Lower leg skin (tissue), 4 donors: Measurements from ENCODE around the gene GABRB2. TPM values are rescaled to one million over a fixed set of nuclear protein-coding genes. Genes with fewer than 3 reads are reported as not detected.

Source experiments
- DNase-seq, 2 donors: peaks; one replicate each; pipeline ENCODE4 v3.0.0-alpha.2; 2019; ENCODE audit warnings: low spot score in 2 of 2
- H3K4me3 ChIP-seq: fragments of 200-600 bp; sonication (generic); 2 replicates; pipeline ENCODE4 v1.5.1; 2017; ENCODE audit warnings: mild to moderate bottlenecking, low read depth; ENCODE audit not compliant: poor library complexity, severe bottlenecking
- CTCF ChIP-seq, 3 donors: fragments of 450-650 bp; IDR thresholded peaks; one replicate each; pipeline ENCODE4 v1.5.1; 2016; ENCODE audit warnings: antibody characterized with exemption in 3 of 3, mild to moderate bottlenecking in 3 of 3, moderate library complexity in 2 of 3
- POLR2A ChIP-seq, 2 donors: fragments of 450-650 bp; IDR thresholded peaks; one replicate each; pipeline ENCODE4 v1.6.1; 2016 to 2017; ENCODE audit warnings: antibody characterized with exemption in 2 of 2, mild to moderate bottlenecking in 1 of 2, moderate library complexity in 1 of 2
- WGBS, 2 donors: methylation state at CpG; one replicate each; pipeline ENCODE4 v1.1.5; 2018; 5-methylcytosine and 5-hydroxymethylcytosine counted together
- intact Hi-C: fragments of 100-400 bp; cut with DNase I; formaldehyde crosslinking; loops from one replicate; pipeline ENCODE4 v1.15.0; 2023; ENCODE audit warnings: low total_unique reads
- total RNA-seq, 4 donors: library from RNA; depleted of rRNA; stranded (reverse); fragments of >200 nt; gene quantifications; one replicate each; pipeline ENCODE4 v1.1.0, GENCODE V29; 2016

Gene GABRB2
- total RNA-seq, 4 donors from 2014 or later: 0.19 to 0.67 (median 0.45) TPM; not detected in 1

DNA sequence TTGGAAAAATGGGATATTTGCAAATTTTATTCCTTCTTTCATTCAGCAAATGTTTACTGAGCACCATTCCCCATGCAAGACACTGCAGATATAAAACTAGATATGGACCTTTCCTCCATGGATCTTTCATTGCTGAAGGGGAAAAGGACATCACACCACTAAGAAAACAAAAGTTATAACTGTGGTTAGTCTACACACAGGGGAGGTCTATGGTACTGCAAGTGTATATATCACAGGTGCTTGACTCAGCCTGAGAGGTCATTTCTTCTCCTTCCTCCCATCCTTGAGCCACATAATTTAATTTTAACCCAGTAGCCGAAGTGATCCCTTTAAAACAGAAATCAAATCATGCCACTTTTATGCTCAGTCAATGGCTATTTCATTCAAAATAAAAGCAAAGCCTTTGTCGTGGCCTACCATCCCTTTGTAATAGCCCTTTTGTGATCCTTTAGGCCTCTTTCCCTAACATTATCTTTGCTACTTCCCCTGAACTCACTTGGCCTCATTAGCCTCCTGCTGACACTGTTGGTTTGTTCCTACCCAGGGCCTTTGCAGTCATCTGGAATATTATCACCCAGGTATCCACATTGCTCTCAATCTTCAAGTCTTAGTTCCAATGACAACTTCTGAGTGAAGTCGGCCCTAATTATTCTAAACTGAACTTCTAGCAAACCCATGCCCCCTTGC lies 213.2 kb downstream of the GABRB2 start:
- 71 to 73% methylated on average over 3 of the region's 3 CpGs for WGBS, 2 donors
- no peak for DNase-seq
- H3K4me3 ChIP-seq: no peak overlapping the region
- no peak for TF ChIP-seq CTCF (IDR thresholded peaks at IDR 0.05)
- TF ChIP-seq POLR2A (IDR thresholded peaks at IDR 0.05): no peak
- intact Hi-C loops: no loop called here

DNA sequence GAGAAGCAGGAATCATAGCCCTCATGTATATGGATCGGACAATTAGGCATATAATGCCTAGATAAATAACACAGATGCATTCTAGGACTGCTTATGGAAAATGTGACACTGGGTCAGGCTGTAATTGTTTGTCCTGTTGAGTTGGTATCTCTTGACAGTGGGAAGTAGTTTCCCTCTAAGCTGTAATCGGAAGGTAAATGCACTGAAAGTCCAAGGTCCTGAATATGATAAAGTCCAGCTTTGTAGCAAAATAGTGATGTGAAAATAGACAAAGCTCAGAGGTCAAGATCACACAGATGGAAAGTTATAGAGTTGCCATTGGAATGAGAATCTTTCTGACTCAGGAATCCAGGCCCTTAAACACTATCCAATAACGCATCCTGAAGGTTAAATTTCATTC lies 214.2 kb downstream of the GABRB2 start:
- no peak overlapping the region for H3K4me3 ChIP-seq
- WGBS, 2 donors: 88 to 89% methylated on average over 3 of the region's 3 CpGs
- intact Hi-C loops: no loop called here
- DNase-seq: no peak
- no peak for TF ChIP-seq POLR2A (IDR thresholded peaks at IDR 0.05)
- no peak for TF ChIP-seq CTCF (IDR thresholded peaks at IDR 0.05)

DNA sequence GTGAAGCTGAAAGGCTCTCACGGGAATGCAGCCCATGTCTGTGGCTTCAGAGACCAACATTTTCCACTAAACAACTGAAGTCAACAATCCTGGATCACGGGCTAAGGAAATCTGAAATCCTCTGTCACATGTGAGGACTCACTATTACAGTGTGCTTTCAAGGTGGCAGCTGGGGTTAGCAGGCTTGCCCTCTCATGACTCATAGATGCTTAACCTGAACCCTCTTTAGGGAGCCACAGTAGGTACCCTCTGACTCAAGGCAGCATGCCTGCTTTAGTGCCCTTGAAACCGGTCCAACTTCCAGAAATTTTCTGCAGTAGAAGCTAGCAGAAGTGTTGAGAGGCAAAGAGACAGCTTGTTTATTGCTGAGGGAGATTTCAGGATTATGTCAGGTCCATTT lies 232.5 kb downstream of the GABRB2 start:
- no peak for DNase-seq
- no peak for TF ChIP-seq POLR2A (IDR thresholded peaks at IDR 0.05)
- TF ChIP-seq CTCF (IDR thresholded peaks at IDR 0.05): no peak
- intact Hi-C loops: no loop called here
- 64 to 68% methylated on average over 3 of the region's 3 CpGs for WGBS, 2 donors
- no peak overlapping the region for H3K4me3 ChIP-seq

DNA sequence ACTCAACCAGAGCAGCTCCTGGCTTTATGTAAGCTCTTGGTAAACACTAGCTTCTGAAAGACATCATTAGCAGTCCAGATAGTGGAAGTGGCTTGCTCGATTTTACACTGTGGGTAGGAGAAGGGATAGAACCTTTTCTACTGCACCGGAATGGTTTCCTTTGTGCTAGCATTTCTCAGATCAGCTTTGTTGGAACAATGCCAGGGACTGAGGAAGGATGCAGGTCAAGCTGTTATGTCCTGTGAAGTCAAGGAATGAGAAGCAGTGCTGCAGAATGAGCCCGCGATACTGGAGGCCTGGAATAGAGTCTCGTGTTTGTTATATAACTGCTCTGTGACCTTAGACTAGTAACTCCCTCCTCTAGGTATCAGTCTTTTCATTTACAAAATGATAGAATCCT lies 233.6 kb downstream of the GABRB2 start:
- no peak overlapping the region for H3K4me3 ChIP-seq
- intact Hi-C loops: no loop called here
- 78 to 81% methylated on average over 5 of the region's 5 CpGs for WGBS, 2 donors
- DNase-seq: no peak
- TF ChIP-seq CTCF (IDR thresholded peaks at IDR 0.05): no peak
- TF ChIP-seq POLR2A (IDR thresholded peaks at IDR 0.05): no peak

DNA sequence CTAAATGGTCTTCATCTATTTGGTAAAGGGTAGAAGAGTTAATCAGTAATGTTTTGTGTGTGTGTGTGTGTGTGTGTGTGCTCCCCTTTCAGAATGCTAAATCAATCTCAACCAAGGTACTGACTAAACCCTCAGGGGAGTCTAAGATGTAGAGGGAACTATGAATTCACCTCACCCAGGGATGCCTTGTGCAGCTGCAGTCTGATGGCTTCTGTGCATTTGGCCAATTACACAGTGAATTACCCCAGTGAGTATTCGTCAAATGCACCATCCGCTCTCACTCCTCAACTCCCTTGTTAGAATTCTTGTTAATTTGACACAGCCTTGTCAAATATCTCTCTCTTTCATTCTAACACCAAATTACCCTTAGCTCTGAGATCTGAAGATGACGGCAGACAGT lies 234.6 kb downstream of the GABRB2 start:
- intact Hi-C loops: no loop called here
- 72 to 80% methylated on average over 3 of the region's 3 CpGs for WGBS, 2 donors
- no peak overlapping the region for H3K4me3 ChIP-seq

More for the DNA sequence above, 234.6 kb downstream of the GABRB2 start:
- no peak for TF ChIP-seq CTCF (IDR thresholded peaks at IDR 0.05)
- TF ChIP-seq POLR2A (IDR thresholded peaks at IDR 0.05): no peak
- no peak for DNase-seq
